OCI-LY3 (cell line): ENCODE measurements around the gene ADARB2.

ENCODE experiments used
- H2AFZ ChIP-seq: fragments of 200-600, 300-600 bp; shearing (Covaris generic); 2 replicates; pipeline ENCODE4 v1.6.0; 2014; ENCODE audit warnings: antibody characterized with exemption, low read depth, low read length
- H3K27ac ChIP-seq: fragments of 200-600, 300-600 bp; sonication (generic); 2 replicates; pipeline ENCODE4 v1.5.1; 2014; ENCODE audit warnings: mild to moderate bottlenecking, low read length, moderate library complexity, mixed read lengths
- H3K27me3 ChIP-seq: fragments of 200-600, 300-600 bp; sonication (generic); 2 replicates; pipeline ENCODE4 v1.6.1; 2014; ENCODE audit warnings: low read depth, low read length, mixed read lengths
- H3K36me3 ChIP-seq: fragments of 200-600, 300-600 bp; sonication (generic); replicated peaks from 2 replicates; pipeline ENCODE3; 2014; ENCODE audit warnings: low read depth, low read length, mixed read lengths
- H3K4me1 ChIP-seq: fragments of 300-600, 200-600 bp; sonication (generic); 2 replicates; pipeline ENCODE4 v1.6.1; 2014; ENCODE audit warnings: low read length, mixed read lengths
- H3K4me2 ChIP-seq: fragments of 200-600, 300-600 bp; sonication (generic); 2 replicates; pipeline ENCODE4 v1.6.1; 2014; ENCODE audit warnings: low read length, mixed read lengths
- H3K4me3 ChIP-seq: fragments of 300-600, 200-600 bp; sonication (generic); 2 replicates; pipeline ENCODE4 v1.5.1; 2014; ENCODE audit warnings: antibody characterized with exemption, mild to moderate bottlenecking, low read length, moderate library complexity
- H3K79me2 ChIP-seq: fragments of 300-600, 200-600 bp; shearing (Covaris generic); 2 replicates; pipeline ENCODE4 v1.6.1; 2014; ENCODE audit warnings: mild to moderate bottlenecking, low read length, mixed read lengths
- H3K9ac ChIP-seq: fragments of 300-600, 200-600 bp; shearing (Covaris generic); 2 replicates; pipeline ENCODE4 v1.6.0; 2014; ENCODE audit warnings: mild to moderate bottlenecking, low read length, moderate library complexity
- H3K9me3 ChIP-seq: fragments of 200-600, 300-600 bp; shearing (Covaris generic); 2 replicates; pipeline ENCODE4 v1.6.1; 2014; ENCODE audit warnings: low read length, mixed read lengths; ENCODE audit not compliant: insufficient read depth
- H4K20me1 ChIP-seq: fragments of 200-600, 300-600 bp; sonication (generic); 2 replicates; pipeline ENCODE4 v1.6.1; 2016; ENCODE audit warnings: low read length, mixed read lengths; ENCODE audit not compliant: insufficient read depth
- EZH2phosphoT487 ChIP-seq: fragments of 200-600 bp; shearing (Covaris generic); IDR thresholded peaks from 2 replicates; pipeline ENCODE4 v1.6.1; 2018; ENCODE audit warnings: antibody characterized with exemption, mixed run types, low read depth
- TF ChIP-seq, protein P1 (sequence below): fragments of 200-600, 300-600 bp; sonication (generic); IDR thresholded peaks from 2 replicates; pipeline ENCODE4 v1.5.1; 2014; ENCODE audit warnings: antibody characterized with exemption, low read length, low read depth

Gene ADARB2

DNA sequence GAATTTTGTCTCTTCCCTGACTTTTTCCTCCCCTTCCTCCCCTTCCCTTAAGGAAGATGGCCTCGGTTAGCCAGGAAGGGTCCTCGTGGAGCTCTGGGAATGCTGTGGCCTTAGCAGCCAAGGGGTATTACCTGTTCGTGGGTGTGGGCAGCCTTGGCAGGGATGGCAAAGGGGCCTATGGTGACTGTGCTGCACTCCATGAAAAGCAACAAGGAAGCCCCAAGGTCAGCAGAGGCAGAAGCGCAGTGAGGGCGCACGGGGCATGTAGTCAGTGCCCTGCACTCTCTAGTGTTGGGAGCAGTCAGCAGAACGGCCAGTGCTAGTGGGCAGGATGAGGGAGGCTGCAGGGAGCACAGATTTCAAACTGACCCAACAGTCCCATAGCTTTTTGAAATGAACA is 191.8 kb downstream of the ADARB2 start:
- Histone ChIP-seq H3K9me3 (no peaks in the 10 kb centered on the region), H3K36me3 (no peaks in the 10 kb centered on the region), H2AFZ (no peak overlapping the region), H3K4me2 (no peak overlapping the region), H3K27me3 (no peaks in the 10 kb centered on the region), H3K79me2 (no peaks in the 10 kb centered on the region), H3K9ac (no peak overlapping the region), H3K4me3 (no peak overlapping the region), H3K27ac (no peak overlapping the region), H4K20me1 (no peaks in the 10 kb centered on the region), H3K4me1 (no peaks in the 10 kb centered on the region)
- TF ChIP-seq, protein P1, sequence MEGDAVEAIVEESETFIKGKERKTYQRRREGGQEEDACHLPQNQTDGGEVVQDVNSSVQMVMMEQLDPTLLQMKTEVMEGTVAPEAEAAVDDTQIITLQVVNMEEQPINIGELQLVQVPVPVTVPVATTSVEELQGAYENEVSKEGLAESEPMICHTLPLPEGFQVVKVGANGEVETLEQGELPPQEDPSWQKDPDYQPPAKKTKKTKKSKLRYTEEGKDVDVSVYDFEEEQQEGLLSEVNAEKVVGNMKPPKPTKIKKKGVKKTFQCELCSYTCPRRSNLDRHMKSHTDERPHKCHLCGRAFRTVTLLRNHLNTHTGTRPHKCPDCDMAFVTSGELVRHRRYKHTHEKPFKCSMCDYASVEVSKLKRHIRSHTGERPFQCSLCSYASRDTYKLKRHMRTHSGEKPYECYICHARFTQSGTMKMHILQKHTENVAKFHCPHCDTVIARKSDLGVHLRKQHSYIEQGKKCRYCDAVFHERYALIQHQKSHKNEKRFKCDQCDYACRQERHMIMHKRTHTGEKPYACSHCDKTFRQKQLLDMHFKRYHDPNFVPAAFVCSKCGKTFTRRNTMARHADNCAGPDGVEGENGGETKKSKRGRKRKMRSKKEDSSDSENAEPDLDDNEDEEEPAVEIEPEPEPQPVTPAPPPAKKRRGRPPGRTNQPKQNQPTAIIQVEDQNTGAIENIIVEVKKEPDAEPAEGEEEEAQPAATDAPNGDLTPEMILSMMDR: no peak
- no peak for TF ChIP-seq EZH2phosphoT487

DNA sequence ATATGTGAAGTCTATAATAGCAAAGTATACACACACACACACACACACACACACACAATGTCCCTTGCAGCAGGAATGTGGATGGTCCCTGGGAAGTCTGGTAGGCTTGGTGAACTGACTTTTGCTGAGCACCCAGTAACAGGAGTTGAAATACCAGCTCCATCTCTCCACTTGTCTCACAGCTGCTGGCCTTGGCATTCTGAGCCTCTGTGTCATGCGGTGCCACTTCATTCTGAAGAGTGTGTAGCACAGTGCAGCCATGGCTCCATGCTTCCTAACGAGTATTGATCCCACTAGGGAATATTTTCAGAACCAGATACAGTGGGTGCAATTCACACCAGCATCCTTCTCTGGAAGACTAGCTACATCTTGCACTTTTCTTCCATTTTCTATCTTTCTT is 192.4 kb downstream of the ADARB2 start:
- H3K27ac ChIP-seq: no peak overlapping the region
- no peaks in the 10 kb centered on the region for H3K9me3 ChIP-seq
- H3K4me3 ChIP-seq: no peak overlapping the region
- H3K36me3 ChIP-seq: no peaks in the 10 kb centered on the region
- no peaks in the 10 kb centered on the region for H3K27me3 ChIP-seq
- TF ChIP-seq EZH2phosphoT487: no peak
- TF ChIP-seq, protein P1: no peak
- H3K9ac ChIP-seq: no peak overlapping the region
- no peaks in the 10 kb centered on the region for H4K20me1 ChIP-seq
- no peaks in the 10 kb centered on the region for H3K79me2 ChIP-seq
- H2AFZ ChIP-seq: no peak overlapping the region
- H3K4me2 ChIP-seq: no peak overlapping the region
- no peaks in the 10 kb centered on the region for H3K4me1 ChIP-seq

DNA sequence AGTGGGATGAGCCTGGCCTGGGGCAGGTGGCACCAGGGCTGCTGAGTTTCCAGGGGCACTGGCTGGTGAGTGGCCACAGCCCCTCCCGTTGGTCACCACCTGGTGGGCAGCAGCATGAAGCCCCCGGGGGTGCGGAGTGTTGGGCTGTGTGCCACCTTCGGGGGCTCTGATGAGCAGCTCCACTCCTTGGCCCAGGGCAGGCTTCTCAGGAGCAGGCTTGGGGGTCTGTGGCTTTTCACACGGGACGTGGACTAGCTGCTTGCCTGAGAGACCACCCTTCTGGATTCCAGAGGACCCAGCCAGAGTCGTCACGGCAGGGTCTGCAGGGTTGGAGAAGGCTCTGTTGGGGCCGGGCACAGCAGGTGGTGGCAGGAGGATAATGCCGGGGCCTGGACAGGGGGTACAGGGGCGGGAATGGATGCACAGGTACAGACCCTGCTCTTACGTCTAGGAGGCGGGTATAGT is 193.1 kb downstream of the ADARB2 start:
- H3K36me3 ChIP-seq: no peaks in the 10 kb centered on the region
- H3K79me2 ChIP-seq: no peaks in the 10 kb centered on the region
- H4K20me1 ChIP-seq: no peaks in the 10 kb centered on the region
- H3K4me2 ChIP-seq: no peak overlapping the region
- H2AFZ ChIP-seq: no peak overlapping the region
- no peak overlapping the region for H3K4me3 ChIP-seq
- H3K9ac ChIP-seq: no peak overlapping the region
- H3K9me3 ChIP-seq: no peaks in the 10 kb centered on the region
- H3K27ac ChIP-seq: no peak overlapping the region
- TF ChIP-seq EZH2phosphoT487: no peak
- TF ChIP-seq, protein P1: no peak
- H3K4me1 ChIP-seq: no peaks in the 10 kb centered on the region
- H3K27me3 ChIP-seq: no peaks in the 10 kb centered on the region

DNA sequence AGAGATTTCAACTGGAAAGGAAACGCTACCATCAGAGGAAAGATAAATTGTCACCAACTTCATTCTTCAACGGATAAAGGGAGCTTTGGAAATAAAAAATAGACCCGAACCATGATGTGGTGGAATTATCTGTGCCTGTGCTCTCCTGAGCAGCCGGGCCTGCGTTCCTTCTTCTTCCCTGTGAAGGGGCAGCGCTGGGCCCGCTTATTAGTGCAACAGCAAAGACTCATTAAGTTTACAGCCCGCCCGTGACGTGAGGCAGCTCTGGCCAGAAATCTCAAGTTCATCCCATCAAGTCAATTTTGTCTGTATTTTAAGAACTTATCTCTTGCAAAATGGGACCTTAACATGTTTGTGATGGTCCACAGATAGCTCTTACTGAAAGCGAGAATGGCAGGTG is 193.7 kb downstream of the ADARB2 start:
- H3K4me1 ChIP-seq: no peaks in the 10 kb centered on the region
- no peaks in the 10 kb centered on the region for H3K9me3 ChIP-seq
- TF ChIP-seq EZH2phosphoT487: no peak
- TF ChIP-seq, protein P1: no peak
- H3K79me2 ChIP-seq: no peaks in the 10 kb centered on the region
- H2AFZ ChIP-seq: no peak overlapping the region
- H4K20me1 ChIP-seq: no peaks in the 10 kb centered on the region
- no peak overlapping the region for H3K4me2 ChIP-seq
- no peaks in the 10 kb centered on the region for H3K27me3 ChIP-seq
- no peak overlapping the region for H3K4me3 ChIP-seq
- no peak overlapping the region for H3K27ac ChIP-seq
- no peak overlapping the region for H3K9ac ChIP-seq
- H3K36me3 ChIP-seq: no peaks in the 10 kb centered on the region
